Activated B cell treated with CpG ODN at 0.5 μM for 24 hours (primary cell): ENCODE data around the gene PTH1R. TPM values are rescaled to one million over a fixed set of nuclear protein-coding genes. Genes with fewer than 3 reads are reported as not detected.

ENCODE experiments used
- ATAC-seq: fragments of 200-7000 bp; cut with Tn5 transposase; one replicate; pipeline ENCODE4 v1.10.0; 2021; ENCODE audit warnings: low read depth, mild to moderate bottlenecking, moderate library complexity
- CTCF ChIA-PET: fragments of 350-600 bp; sonication (Branson Sonifier 250); formaldehyde crosslinking; loops from one replicate; lab custom pipeline; 2021; ENCODE audit warnings: antibody characterized with exemption; lab: Charles Lee
- POLR2A ChIA-PET: fragments of 350-600 bp; sonication (Branson Sonifier 250); formaldehyde crosslinking; loops from one replicate; lab custom pipeline; 2021; ENCODE audit warnings: antibody characterized with exemption; lab: Charles Lee
- DNase-seq: peaks from one replicate; pipeline ENCODE4 v3.0.0; 2022
- H3K27ac Mint-ChIP-seq: one replicate; pipeline ENCODE4 v1.8.0; 2020; ENCODE audit warnings: mixed read lengths
- H3K27me3 Mint-ChIP-seq: one replicate; pipeline ENCODE4 v1.8.0; 2021; ENCODE audit warnings: mixed read lengths
- H3K36me3 Mint-ChIP-seq: one replicate; pipeline ENCODE4 v1.8.0; 2021; ENCODE audit warnings: low read depth, mixed read lengths
- H3K4me1 Mint-ChIP-seq: one replicate; pipeline ENCODE4 v1.8.0; 2021; ENCODE audit warnings: mixed read lengths
- H3K4me3 Mint-ChIP-seq: one replicate; pipeline ENCODE4 v1.8.0; 2020; ENCODE audit warnings: mild to moderate bottlenecking, mixed read lengths
- H3K9me3 Mint-ChIP-seq: one replicate; pipeline ENCODE4 v1.8.0; 2020; ENCODE audit warnings: mixed read lengths
- intact Hi-C: fragments of 100-400 bp; cut with micrococcal nuclease; formaldehyde crosslinking; loops from one replicate; pipeline ENCODE4 v1.15.1; 2024
- total RNA-seq: library from RNA; stranded (reverse); gene quantifications from 2 replicates; pipeline ENCODE4 v1.2.3, GENCODE V29; 2022
- TF ChIP-seq, protein P1 (sequence below): fragments of 200-600 bp; IDR thresholded peaks from one replicate; pipeline ENCODE4 v1.8.0; 2022; ENCODE audit warnings: antibody characterized with exemption, mild to moderate bottlenecking

Gene PTH1R
- total RNA-seq, 1 donor from 2014 or later = not detected

DNA sequence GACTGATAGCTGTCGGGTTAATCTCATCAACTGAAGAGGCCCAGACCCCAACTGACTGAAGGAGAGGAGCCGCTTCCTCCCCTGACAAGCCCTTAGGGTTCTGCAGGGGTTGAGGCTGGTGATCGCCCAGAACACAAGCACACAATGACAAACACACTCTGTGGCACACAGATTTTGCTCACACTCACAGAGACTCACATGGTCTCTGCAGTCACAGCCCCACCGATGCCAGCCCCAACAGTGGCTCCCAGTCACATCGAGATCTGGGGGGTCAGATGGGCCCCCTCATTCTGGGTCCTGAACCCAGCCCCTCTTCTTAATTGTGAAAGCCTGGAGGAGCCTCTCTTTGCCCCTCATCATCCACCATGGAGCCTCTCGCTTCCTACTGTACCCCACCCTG lies 16.7 kb downstream of the PTH1R start:
- Mint-ChIP-seq H3K4me1 (peaks cover 24% of the 10 kb centered on the region), H3K4me3 (no peak overlapping the region), H3K9me3 (no peaks in the 10 kb centered on the region), H3K27me3 (peaks cover 37% of the 10 kb centered on the region), H3K27ac (no peak overlapping the region), H3K36me3 (no peaks in the 10 kb centered on the region)
- POLR2A ChIA-PET = no interaction called here
- CTCF ChIA-PET = interaction anchor here (0.6 to 2.4 kb wide), 8 partner anchors 15 to 241 kb away, joined by 3 to 15 read pairs (median 5); no protein-coding TSS in a partner anchor
- intact Hi-C loops = no loop called here
- no peak for ATAC-seq
- TF ChIP-seq, protein P1, sequence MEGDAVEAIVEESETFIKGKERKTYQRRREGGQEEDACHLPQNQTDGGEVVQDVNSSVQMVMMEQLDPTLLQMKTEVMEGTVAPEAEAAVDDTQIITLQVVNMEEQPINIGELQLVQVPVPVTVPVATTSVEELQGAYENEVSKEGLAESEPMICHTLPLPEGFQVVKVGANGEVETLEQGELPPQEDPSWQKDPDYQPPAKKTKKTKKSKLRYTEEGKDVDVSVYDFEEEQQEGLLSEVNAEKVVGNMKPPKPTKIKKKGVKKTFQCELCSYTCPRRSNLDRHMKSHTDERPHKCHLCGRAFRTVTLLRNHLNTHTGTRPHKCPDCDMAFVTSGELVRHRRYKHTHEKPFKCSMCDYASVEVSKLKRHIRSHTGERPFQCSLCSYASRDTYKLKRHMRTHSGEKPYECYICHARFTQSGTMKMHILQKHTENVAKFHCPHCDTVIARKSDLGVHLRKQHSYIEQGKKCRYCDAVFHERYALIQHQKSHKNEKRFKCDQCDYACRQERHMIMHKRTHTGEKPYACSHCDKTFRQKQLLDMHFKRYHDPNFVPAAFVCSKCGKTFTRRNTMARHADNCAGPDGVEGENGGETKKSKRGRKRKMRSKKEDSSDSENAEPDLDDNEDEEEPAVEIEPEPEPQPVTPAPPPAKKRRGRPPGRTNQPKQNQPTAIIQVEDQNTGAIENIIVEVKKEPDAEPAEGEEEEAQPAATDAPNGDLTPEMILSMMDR = no peak
- DNase-seq = no peak

DNA sequence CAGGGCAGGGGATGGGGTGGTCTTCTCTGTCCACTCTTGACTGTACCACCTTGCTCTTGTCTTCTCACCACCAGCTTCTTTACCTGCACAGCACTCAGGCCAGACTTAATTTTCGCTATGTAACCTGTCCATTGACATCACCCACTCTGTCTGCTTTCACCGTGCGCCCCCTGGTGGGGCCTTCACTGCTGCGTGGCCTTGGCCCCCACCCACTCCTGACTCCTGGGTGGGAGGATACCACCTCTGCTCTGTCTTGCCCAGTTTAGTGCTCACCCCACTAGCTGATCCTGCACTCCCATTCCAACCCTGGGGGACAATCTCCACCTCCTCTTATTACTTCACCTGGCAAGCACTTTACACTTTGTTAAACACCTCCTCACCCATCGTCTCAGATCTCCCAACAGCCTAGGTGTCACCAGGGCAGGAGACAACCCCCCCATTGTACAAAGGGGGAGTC lies 17.7 kb downstream of the PTH1R start:
- Mint-ChIP-seq H3K36me3 (no peaks in the 10 kb centered on the region), H3K4me3 (no peak overlapping the region), H3K27me3 (peaks cover 37% of the 10 kb centered on the region), H3K9me3 (no peaks in the 10 kb centered on the region), H3K27ac (no peak overlapping the region), H3K4me1 (peaks cover 24% of the 10 kb centered on the region)
- intact Hi-C loops = loop anchor here (1.0 kb wide), 3 partner anchors 29 to 190 kb away; no protein-coding TSS in a partner anchor
- CTCF ChIA-PET = interaction anchor here (0.6 to 2.4 kb wide), 15 partner anchors 9 to 407 kb away, joined by 3 to 15 read pairs (median 4); no protein-coding TSS in a partner anchor
- POLR2A ChIA-PET = no interaction called here
- DNase-seq = peak; percentile 76
- peak; percentile 77 for ATAC-seq
- TF ChIP-seq, protein P1 = no peak

DNA sequence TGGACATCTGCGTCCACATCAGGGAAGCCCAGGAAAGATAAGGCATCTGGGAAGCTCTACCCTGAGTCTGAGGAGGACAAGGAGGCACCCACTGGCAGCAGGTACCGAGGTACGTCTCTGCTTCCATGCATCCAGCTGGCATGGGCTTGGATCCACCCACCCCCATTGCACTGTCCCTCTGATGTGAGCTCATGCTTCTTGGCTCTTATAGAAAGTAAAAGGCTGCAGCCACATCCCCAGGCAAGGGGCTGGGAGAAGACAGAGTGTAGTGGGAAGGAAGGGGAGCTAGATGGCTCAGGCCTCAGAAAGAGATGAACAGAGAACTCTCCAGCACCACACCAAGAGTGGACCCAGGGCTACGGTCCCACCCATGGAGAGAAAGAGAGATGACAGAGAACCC lies 18.2 kb downstream of the PTH1R start:
- Mint-ChIP-seq H3K4me1 (peaks cover 24% of the 10 kb centered on the region), H3K9me3 (no peaks in the 10 kb centered on the region), H3K27ac (no peak overlapping the region), H3K27me3 (peaks cover 34% of the 10 kb centered on the region), H3K4me3 (no peak overlapping the region), H3K36me3 (no peaks in the 10 kb centered on the region)
- intact Hi-C loops = loop anchor here (1.0 kb wide), 3 partner anchors 29 to 190 kb away; no protein-coding TSS in a partner anchor
- DNase-seq (no peak), ATAC-seq (no peak)
- CTCF ChIA-PET = interaction anchor here (0.6 to 2.4 kb wide), 14 partner anchors 10 to 407 kb away, joined by 3 to 15 read pairs (median 4); no protein-coding TSS in a partner anchor
- TF ChIP-seq, protein P1 = no peak
- POLR2A ChIA-PET = no interaction called here

DNA sequence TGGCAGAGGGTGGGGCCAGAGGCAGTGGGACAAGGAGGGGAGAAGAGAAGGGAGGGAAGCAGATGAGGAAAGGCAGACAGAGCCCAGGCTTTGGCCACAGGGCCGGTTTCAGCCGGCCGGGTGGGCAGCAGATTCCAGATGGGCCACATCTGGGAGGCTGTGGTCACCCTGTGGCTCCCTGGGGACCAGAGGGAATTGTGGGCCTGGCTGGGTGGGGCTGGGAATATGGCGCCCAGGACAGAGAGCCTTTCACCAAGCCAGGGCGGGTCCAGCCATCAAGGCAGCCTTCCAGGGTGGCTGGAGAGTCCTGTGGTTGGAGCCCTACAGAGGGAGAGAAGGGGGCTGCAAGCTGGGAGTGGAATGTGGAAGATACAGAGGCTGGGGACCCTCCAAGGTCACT lies 18.9 kb downstream of the PTH1R start:
- intact Hi-C loops = no loop called here
- TF ChIP-seq, protein P1 = no peak
- ChIA-PET POLR2A (no interaction called here), CTCF (interaction anchor here (0.7 to 2.4 kb wide), 9 partner anchors 10 to 190 kb away, joined by 3 to 15 read pairs (median 4); no protein-coding TSS in a partner anchor)
- no peak for DNase-seq
- H3K27me3 Mint-ChIP-seq = peaks cover 29% of the 10 kb centered on the region
- peaks cover 24% of the 10 kb centered on the region for H3K4me1 Mint-ChIP-seq
- H3K4me3 Mint-ChIP-seq = no peak overlapping the region
- no peaks in the 10 kb centered on the region for H3K36me3 Mint-ChIP-seq
- no peak overlapping the region for H3K27ac Mint-ChIP-seq
- ATAC-seq = no peak
- no peaks in the 10 kb centered on the region for H3K9me3 Mint-ChIP-seq

DNA sequence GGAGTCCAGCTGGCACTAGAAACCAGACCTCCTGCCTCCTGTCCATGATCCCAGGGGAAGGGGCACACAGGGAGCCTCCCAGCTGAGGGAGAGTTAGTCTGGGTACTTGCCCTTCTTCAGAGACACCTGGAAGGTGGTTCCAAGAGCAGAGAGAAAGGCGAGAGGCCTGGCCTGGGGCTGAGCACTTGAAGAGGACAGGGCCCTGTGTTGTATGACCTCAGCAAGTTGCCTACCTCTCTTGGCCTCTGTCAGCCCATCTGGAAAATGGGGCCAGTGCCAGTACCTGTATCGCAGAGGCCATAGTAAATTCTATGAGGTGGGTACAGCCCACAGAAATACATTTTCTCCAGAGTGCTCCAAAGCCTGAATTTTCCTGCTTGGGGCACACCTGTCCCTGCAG lies 19.5 kb downstream of the PTH1R start:
- no peak for DNase-seq
- Mint-ChIP-seq H3K27ac (no peak overlapping the region), H3K27me3 (peaks cover 22% of the 10 kb centered on the region), H3K36me3 (no peaks in the 10 kb centered on the region), H3K9me3 (no peaks in the 10 kb centered on the region), H3K4me1 (peaks cover 22% of the 10 kb centered on the region), H3K4me3 (no peak overlapping the region)
- TF ChIP-seq, protein P1 = no peak
- CTCF ChIA-PET = interaction anchor here (0.6 to 1.3 kb wide), 2 partner anchors 191 to 569 kb away, joined by 3 read pairs; no protein-coding TSS in a partner anchor
- POLR2A ChIA-PET = no interaction called here
- no peak for ATAC-seq
- intact Hi-C loops = no loop called here
